ENCODE results near the gene PARD3B. TPM values are rescaled to one million over a fixed set of nuclear protein-coding genes. Genes with fewer than 3 reads are reported as not detected.

PARD3B gene
- total and polyA plus RNA-seq, 2 of the 4 experiments (the other 2 are of a cell fraction) = 3.3 to 15.6 TPM

GRCh38 chr2:205217004-205217403 is 671.7 kb downstream of the PARD3B start:
- Histone ChIP-seq H3K9me3 (ENCODE audit: control insufficient read depth, insufficient read depth, low read length) (no peaks in the 10 kb centered on the region), H2AFZ (replicated peaks; ENCODE audit: low read length, poor library complexity) (no peak overlapping the region), H2AK9ac (replicated peaks; ENCODE audit: low read depth, low read length, poor library complexity) (no peak overlapping the region), H3K36me3 (ENCODE audit: control insufficient read depth, insufficient read depth, low read length) (no peaks in the 10 kb centered on the region), H3K9ac (ENCODE audit: low read depth, low read length) (no peak overlapping the region), H3K4me3 (ENCODE audit: insufficient read depth, low read depth, low read length) (no peak overlapping the region), H4K20me1 (ENCODE audit: insufficient read depth, low read length) (no peaks in the 10 kb centered on the region), H3K23ac (ENCODE audit: low read depth, low read length) (no peak overlapping the region), H3K18ac (ENCODE audit: low read depth, low read length) (no peak overlapping the region), H2BK20ac (ENCODE audit: low read depth, low read length) (no peak overlapping the region), H3K4me2 (ENCODE audit: low read depth, low read length) (no peak overlapping the region), H2BK120ac (ENCODE audit: low read depth, low read length) (no peak overlapping the region), H2AK5ac (ENCODE audit: low read depth, low read length) (no peak overlapping the region), H3K27ac (ENCODE audit: insufficient read depth, low read length) (no peak overlapping the region), H2BK15ac (ENCODE audit: low read depth, low read length) (no peak overlapping the region), H3K79me1 (ENCODE audit: low read depth in 1 of 2, low read length in 2 of 2) (no peaks in the 10 kb centered on the region), H4K8ac (ENCODE audit: low read depth in 2 of 2, low read length in 2 of 2) (no peak overlapping the region), H3K4me1 (ENCODE audit: control insufficient read depth, insufficient read depth, low read length) (peaks cover 3% of the 10 kb centered on the region; the same call in 1 of the 2 replicates), H4K5ac (ENCODE audit: low read depth, low read length) (no peak overlapping the region), H3K27me3 (ENCODE audit: control insufficient read depth, insufficient read depth, low read length) (no peaks in the 10 kb centered on the region), H3K14ac (replicated peaks; ENCODE audit: low read depth, low read length) (0 out of 2 replicates have a peak overlapping the region, but pooled peaks have one; percentile 16), H4K91ac (ENCODE audit: insufficient read depth, low read depth, low read length) (no peak overlapping the region), H2BK5ac (ENCODE audit: low read depth, low read length, poor library complexity, severe bottlenecking) (no peak overlapping the region), H3K56ac (ENCODE audit: extremely low read depth, insufficient read depth, low read length) (no peak overlapping the region), H3K4ac (ENCODE audit: low read depth, low read length) (no peak overlapping the region), H3K9me1 (ENCODE audit: insufficient read depth, low read length) (peaks cover 8% of the 10 kb centered on the region)
- TF ChIP-seq FOS (IDR thresholded peaks at IDR 0.05; ENCODE audit: low read depth, low read length) (no peak), MAFK (IDR thresholded peaks at IDR 0.05; ENCODE audit: low read depth, low read length) (no peak), CHD1 (IDR thresholded peaks at IDR 0.05; ENCODE audit: low read depth, low read length) (no peak), USF2 (IDR thresholded peaks at IDR 0.05; ENCODE audit: low read depth, low read length) (no peak)
- DNase-seq (no peak), ATAC-seq (ENCODE audit: low read depth) (no peak)
- intact Hi-C loops (cut with micrococcal nuclease) = no loop called here
- in situ Hi-C loops (cut with MboI; ENCODE audit: low sequenced_read_pairs) = no loop called here
- dilution Hi-C loops (cut with HindIII; ENCODE audit: low sequenced_read_pairs, unreplicated experiment) = no loop called here
- WGBS, 2 experiments (ENCODE audit: extremely low coverage in 2 of 2, insufficient read length in 1 of 2) = no CpG with 5 or more reads among the region's 1 CpG
- BruUV-seq (replicated peaks) = no TSS peak
- POLR2A ChIA-PET (ENCODE audit: unreplicated experiment) = no interaction called here
- CTCF ChIA-PET = no interaction called here
